ENCODE data around the gene BANP.

DNA sequence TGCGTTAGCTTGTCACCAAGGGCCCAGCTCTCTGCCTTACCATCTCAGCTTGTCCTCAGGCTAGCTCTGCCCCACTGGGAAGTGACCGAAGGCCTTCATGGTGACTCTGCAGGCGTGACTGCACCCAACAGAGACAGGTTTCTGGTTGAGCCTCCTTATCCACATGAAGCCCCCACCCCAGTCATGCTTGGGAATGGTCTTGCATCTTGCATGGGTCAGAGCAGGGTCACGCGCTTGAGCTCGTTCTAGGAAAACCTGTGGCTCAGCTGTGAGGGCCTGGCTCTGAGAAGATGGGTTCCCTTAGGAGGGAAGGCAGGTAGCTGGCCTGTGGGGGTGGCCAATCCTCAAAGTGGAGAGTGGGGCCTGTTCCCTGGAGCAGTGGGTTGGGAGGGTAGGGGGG, 122.8 kb downstream of the BANP start:
- TF ChIP-seq, protein P1, sequence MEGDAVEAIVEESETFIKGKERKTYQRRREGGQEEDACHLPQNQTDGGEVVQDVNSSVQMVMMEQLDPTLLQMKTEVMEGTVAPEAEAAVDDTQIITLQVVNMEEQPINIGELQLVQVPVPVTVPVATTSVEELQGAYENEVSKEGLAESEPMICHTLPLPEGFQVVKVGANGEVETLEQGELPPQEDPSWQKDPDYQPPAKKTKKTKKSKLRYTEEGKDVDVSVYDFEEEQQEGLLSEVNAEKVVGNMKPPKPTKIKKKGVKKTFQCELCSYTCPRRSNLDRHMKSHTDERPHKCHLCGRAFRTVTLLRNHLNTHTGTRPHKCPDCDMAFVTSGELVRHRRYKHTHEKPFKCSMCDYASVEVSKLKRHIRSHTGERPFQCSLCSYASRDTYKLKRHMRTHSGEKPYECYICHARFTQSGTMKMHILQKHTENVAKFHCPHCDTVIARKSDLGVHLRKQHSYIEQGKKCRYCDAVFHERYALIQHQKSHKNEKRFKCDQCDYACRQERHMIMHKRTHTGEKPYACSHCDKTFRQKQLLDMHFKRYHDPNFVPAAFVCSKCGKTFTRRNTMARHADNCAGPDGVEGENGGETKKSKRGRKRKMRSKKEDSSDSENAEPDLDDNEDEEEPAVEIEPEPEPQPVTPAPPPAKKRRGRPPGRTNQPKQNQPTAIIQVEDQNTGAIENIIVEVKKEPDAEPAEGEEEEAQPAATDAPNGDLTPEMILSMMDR (IDR thresholded peaks at IDR 0.05; ENCODE audit: poor library complexity), result no peak
- no peak for TF ChIP-seq EZH2 (IDR thresholded peaks at IDR 0.05; ENCODE audit: borderline replicate concordance)
